ENCODE results near the gene COL5A1. TPM values are rescaled to one million over a fixed set of nuclear protein-coding genes. Genes with fewer than 3 reads are reported as not detected.

The COL5A1 gene
- total and polyA plus RNA-seq, 2 donors (not counting 1 experiment from before 2014, with no cell fraction given): 72.8 to 109 TPM

- no peak overlapping the region for H3K4me3 ChIP-seq (replicated peaks in 1 of 4; ENCODE audit: control extremely low read depth in 1 of 4, insufficient read depth in 1 of 4, low read depth in 3 of 4, low read length in 4 of 4)
- no peaks in the 10 kb centered on the region for H3K9me3 ChIP-seq (ENCODE audit: control insufficient read depth, insufficient read depth, low read depth, low read length)
- H3K4me2 ChIP-seq (ENCODE audit: extremely low read depth, insufficient read depth, low read length): no peak overlapping the region
- H3K36me3 ChIP-seq (ENCODE audit: control insufficient read depth, insufficient read depth, low read length): peaks cover 41% of the 10 kb centered on the region
- no peak for TF ChIP-seq EZH2 (IDR thresholded peaks at IDR 0.05; ENCODE audit: low read length, missing control alignments)
- no peak for TF ChIP-seq CTCF (conservative IDR thresholded peaks at IDR 0.05 in 1 of 2, IDR thresholded peaks at IDR 0.05 in 1 of 2; ENCODE audit: low read depth in 1 of 2, low read length in 2 of 2)
- H3K79me2 ChIP-seq (ENCODE audit: control insufficient read depth, insufficient read depth, low read length): no peaks in the 10 kb centered on the region
- H3K27ac ChIP-seq (ENCODE audit: insufficient read depth, low read length): no peak overlapping the region
- H3K9ac ChIP-seq (ENCODE audit: insufficient read depth, low read length): no peak overlapping the region
- DNase-seq (ENCODE audit: low read depth in 2 of 2): no peak
- no peaks in the 10 kb centered on the region for H4K20me1 ChIP-seq (ENCODE audit: control insufficient read depth, extremely low read depth, insufficient read depth, low read length)
- H3K27me3 ChIP-seq (ENCODE audit: control insufficient read depth, insufficient read depth, low read length): no peaks in the 10 kb centered on the region
- H3K4me1 ChIP-seq (ENCODE audit: control insufficient read depth, extremely low read depth, insufficient read depth, low read length): no peaks in the 10 kb centered on the region
- H2AFZ ChIP-seq (ENCODE audit: low read length): no peak overlapping the region
Observed at GRCh38 chr9:134751622-134752021, 110.0 kb downstream of the COL5A1 start.

GRCh38 chr9:134752471-134753168 lies 111.0 kb downstream of the COL5A1 start:
- Histone ChIP-seq H2AFZ (ENCODE audit: low read length) (no peak overlapping the region), H3K27ac (ENCODE audit: insufficient read depth, low read length) (no peak overlapping the region), H3K79me2 (ENCODE audit: control insufficient read depth, insufficient read depth, low read length) (no peaks in the 10 kb centered on the region), H4K20me1 (ENCODE audit: control insufficient read depth, extremely low read depth, insufficient read depth, low read length) (no peaks in the 10 kb centered on the region), H3K9ac (ENCODE audit: insufficient read depth, low read length) (no peak overlapping the region), H3K4me3 (replicated peaks in 1 of 4; ENCODE audit: control extremely low read depth in 1 of 4, insufficient read depth in 1 of 4, low read depth in 3 of 4, low read length in 4 of 4) (no peak overlapping the region), H3K36me3 (ENCODE audit: control insufficient read depth, insufficient read depth, low read length) (peaks cover 34% of the 10 kb centered on the region), H3K4me1 (ENCODE audit: control insufficient read depth, extremely low read depth, insufficient read depth, low read length) (no peaks in the 10 kb centered on the region), H3K4me2 (ENCODE audit: extremely low read depth, insufficient read depth, low read length) (no peak overlapping the region), H3K27me3 (ENCODE audit: control insufficient read depth, insufficient read depth, low read length) (no peaks in the 10 kb centered on the region), H3K9me3 (ENCODE audit: control insufficient read depth, insufficient read depth, low read depth, low read length) (no peaks in the 10 kb centered on the region)
- no peak for DNase-seq (ENCODE audit: low read depth in 2 of 2)
- TF ChIP-seq EZH2 (IDR thresholded peaks at IDR 0.05; ENCODE audit: low read length, missing control alignments): no peak
- no peak for TF ChIP-seq CTCF (conservative IDR thresholded peaks at IDR 0.05 in 1 of 2, IDR thresholded peaks at IDR 0.05 in 1 of 2; ENCODE audit: low read depth in 1 of 2, low read length in 2 of 2)

- TF ChIP-seq EZH2 (IDR thresholded peaks at IDR 0.05; ENCODE audit: low read length, missing control alignments) (no peak), CTCF (conservative IDR thresholded peaks at IDR 0.05 in 1 of 2, IDR thresholded peaks at IDR 0.05 in 1 of 2; ENCODE audit: low read depth in 1 of 2, low read length in 2 of 2) (no peak)
- Histone ChIP-seq H3K9me3 (ENCODE audit: control insufficient read depth, insufficient read depth, low read depth, low read length) (no peaks in the 10 kb centered on the region), H3K27me3 (ENCODE audit: control insufficient read depth, insufficient read depth, low read length) (no peaks in the 10 kb centered on the region), H3K36me3 (ENCODE audit: control insufficient read depth, insufficient read depth, low read length) (peaks cover 32% of the 10 kb centered on the region), H3K27ac (ENCODE audit: insufficient read depth, low read length) (no peak overlapping the region), H3K4me2 (ENCODE audit: extremely low read depth, insufficient read depth, low read length) (no peak overlapping the region), H3K4me1 (ENCODE audit: control insufficient read depth, extremely low read depth, insufficient read depth, low read length) (no peaks in the 10 kb centered on the region), H3K9ac (ENCODE audit: insufficient read depth, low read length) (no peak overlapping the region), H3K79me2 (ENCODE audit: control insufficient read depth, insufficient read depth, low read length) (no peaks in the 10 kb centered on the region), H4K20me1 (ENCODE audit: control insufficient read depth, extremely low read depth, insufficient read depth, low read length) (no peaks in the 10 kb centered on the region), H3K4me3 (replicated peaks in 1 of 4; ENCODE audit: control extremely low read depth in 1 of 4, insufficient read depth in 1 of 4, low read depth in 3 of 4, low read length in 4 of 4) (no peak overlapping the region), H2AFZ (ENCODE audit: low read length) (no peak overlapping the region)
- no peak for DNase-seq (ENCODE audit: low read depth in 2 of 2)
Observed at GRCh38 chr9:134753191-134753590, 111.6 kb downstream of the COL5A1 start.

Measured in fibroblast of lung (primary cell).